PFSK-1 (cell line): ENCODE data around the gene SOX30.

Experiments used
- FOXP2 ChIP-seq: optimal IDR thresholded peaks from 2 replicates; pipeline ENCODE3; 2011; ENCODE audit warnings: borderline replicate concordance, control low read depth, inconsistent platforms; ENCODE audit not compliant: insufficient read depth; ENCODE audit errors: extremely low read length, extremely low read depth
- POLR2AphosphoS5 ChIP-seq: IDR thresholded peaks from 2 replicates; pipeline ENCODE4 v1.6.1; 2012; ENCODE audit warnings: low read depth, mild to moderate bottlenecking, control low read depth, low read length, moderate library complexity
- REST ChIP-seq, 2 experiments: IDR thresholded peaks; 2 replicates each; pipeline versions ENCODE4 v1.6.1 to v1.8.0; 2011 to 2012; ENCODE audit warnings: low read depth in 2 of 2, low read length in 2 of 2, control low read depth in 1 of 2, inconsistent platforms in 1 of 2, mild to moderate bottlenecking in 1 of 2, moderate library complexity in 1 of 2; ENCODE audit not compliant: insufficient read depth in 1 of 2
- SIN3A ChIP-seq: IDR thresholded peaks from 2 replicates; pipeline ENCODE4 v1.6.1; 2012; ENCODE audit warnings: mild to moderate bottlenecking, low read length, moderate library complexity, borderline replicate concordance; ENCODE audit not compliant: insufficient read depth
- TAF1 ChIP-seq: IDR thresholded peaks from 2 replicates; pipeline ENCODE4 v1.6.1; 2012; ENCODE audit warnings: low read length, control low read depth, borderline replicate concordance; ENCODE audit not compliant: insufficient read depth

SOX30 gene

GRCh38 chr5:157598350-157598936, 53.8 kb downstream of the SOX30 start:
- TF ChIP-seq FOXP2 = no peak
- TF ChIP-seq SIN3A = no peak
- TF ChIP-seq POLR2AphosphoS5 = no peak
- TF ChIP-seq REST (IDR thresholded peaks at IDR 0.05; ENCODE audit: insufficient read depth in 1 of 2, low read depth in 2 of 2, low read length in 2 of 2) = no peak
- no peak for TF ChIP-seq TAF1

- TF ChIP-seq FOXP2 = no peak
- no peak for TF ChIP-seq REST (IDR thresholded peaks at IDR 0.05; ENCODE audit: insufficient read depth in 1 of 2, low read depth in 2 of 2, low read length in 2 of 2)
- TF ChIP-seq TAF1 = no peak
- TF ChIP-seq SIN3A = no peak
- no peak for TF ChIP-seq POLR2AphosphoS5
Observed at GRCh38 chr5:157597277-157597676, 55.0 kb downstream of the SOX30 start.

DNA sequence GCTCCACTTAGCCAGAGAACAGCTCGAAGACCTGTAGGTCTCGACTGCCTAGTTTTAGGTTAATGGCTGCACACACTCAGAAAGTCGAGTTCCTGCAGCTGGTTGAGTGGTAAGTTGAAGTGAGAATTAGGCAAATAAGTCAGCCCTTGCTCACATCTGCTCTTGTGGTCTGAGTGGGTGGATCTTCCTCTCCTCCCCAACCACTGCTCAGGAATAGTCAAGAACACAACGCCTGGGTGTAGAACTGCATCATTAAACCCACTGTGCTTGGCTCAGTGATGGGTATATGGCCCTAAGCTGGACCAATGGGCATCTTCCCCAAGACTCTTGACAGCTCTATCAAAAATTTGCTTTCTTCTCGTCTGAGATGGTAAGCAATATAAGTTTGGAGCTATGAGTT, 55.8 kb downstream of the SOX30 start:
- no peak for TF ChIP-seq FOXP2
- no peak for TF ChIP-seq TAF1
- TF ChIP-seq SIN3A = no peak
- TF ChIP-seq REST (IDR thresholded peaks at IDR 0.05; ENCODE audit: insufficient read depth in 1 of 2, low read depth in 2 of 2, low read length in 2 of 2) = no peak
- TF ChIP-seq POLR2AphosphoS5 = no peak

DNA sequence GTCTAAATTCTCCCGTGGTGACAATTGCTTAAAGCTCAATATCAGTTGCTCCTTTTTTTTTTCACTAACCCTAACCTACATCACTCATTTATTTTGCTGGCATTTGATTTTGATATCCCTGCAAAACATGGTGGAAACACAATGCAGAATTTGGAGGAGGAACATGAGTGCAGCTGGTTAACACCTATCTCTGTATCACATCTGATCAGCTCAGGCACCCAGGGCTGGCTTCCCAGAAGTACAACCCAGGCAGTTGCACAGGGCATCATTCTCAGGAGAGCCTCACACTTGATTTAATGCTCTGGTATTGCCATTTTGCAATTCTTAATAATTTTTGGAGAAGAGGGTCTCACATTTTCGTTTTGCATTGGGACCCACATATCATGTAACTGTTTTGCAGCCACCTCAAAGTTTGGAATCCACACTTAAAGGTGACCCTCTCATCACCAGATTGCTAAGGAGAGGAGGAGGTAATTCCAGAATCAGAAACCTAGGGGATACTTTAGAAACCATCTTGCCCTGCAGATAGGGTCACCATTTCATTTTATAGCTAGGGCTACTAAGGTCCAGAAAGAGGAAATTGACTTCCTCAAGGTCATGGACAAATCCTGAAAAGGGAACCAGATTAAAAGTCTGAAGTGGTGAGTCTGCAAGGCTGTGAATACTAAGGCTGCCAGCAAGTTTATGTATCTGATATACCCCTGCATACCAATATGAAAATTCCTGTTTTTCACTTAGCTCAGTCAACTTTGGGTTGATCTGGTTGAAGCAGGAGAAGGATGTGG, 57.4 kb downstream of the SOX30 start:
- TF ChIP-seq FOXP2 = no peak
- no peak for TF ChIP-seq SIN3A
- no peak for TF ChIP-seq REST (IDR thresholded peaks at IDR 0.05; ENCODE audit: insufficient read depth in 1 of 2, low read depth in 2 of 2, low read length in 2 of 2)
- no peak for TF ChIP-seq TAF1
- no peak for TF ChIP-seq POLR2AphosphoS5
